Measurements from ENCODE around the gene WDFY3.
"Not testable (repeated sequence)": the region's sequence is repeated elsewhere in the genome, so short reads cannot be mapped to it uniquely, and the experiment has no call there.

The WDFY3 gene

GRCh38 chr4:84673475-84674240 lies 292.8 kb downstream of the WDFY3 start:
- peak; percentile 77 for DNase-seq (ENCODE audit: low read depth)

- DNase-seq (ENCODE audit: low read depth): no peak
These were observed 294.3 kb downstream of the WDFY3 start for GRCh38 chr4:84672177-84672576.

- no peak for DNase-seq (ENCODE audit: low read depth)
These were observed 297.3 kb downstream of the WDFY3 start for GRCh38 chr4:84669201-84669600.

GRCh38 chr4:84666439-84666838 lies 300.1 kb downstream of the WDFY3 start:
- no peak for DNase-seq (ENCODE audit: low read depth)

- DNase-seq (ENCODE audit: low read depth): not testable (repeated sequence)
These were observed 301.7 kb downstream of the WDFY3 start for GRCh38 chr4:84664767-84665166.

- no peak for DNase-seq (ENCODE audit: low read depth)
These were observed 305.1 kb downstream of the WDFY3 start for GRCh38 chr4:84661191-84661939.

- DNase-seq (ENCODE audit: low read depth): no peak
These were observed 305.9 kb downstream of the WDFY3 start for GRCh38 chr4:84660606-84661005.

GRCh38 chr4:84652478-84652877 lies 314.0 kb downstream of the WDFY3 start:
- no peak for DNase-seq (ENCODE audit: low read depth)

GRCh38 chr4:84651499-84651898 lies 315.0 kb downstream of the WDFY3 start:
- no peak for DNase-seq (ENCODE audit: low read depth)

- DNase-seq (ENCODE audit: low read depth): no peak
These were observed 317.4 kb downstream of the WDFY3 start for GRCh38 chr4:84648863-84649647.

GRCh38 chr4:84648178-84648577 lies 318.3 kb downstream of the WDFY3 start:
- DNase-seq (ENCODE audit: low read depth): no peak

- no peak for DNase-seq (ENCODE audit: low read depth)
These were observed 319.1 kb downstream of the WDFY3 start for GRCh38 chr4:84647312-84647884.

- no peak for DNase-seq (ENCODE audit: low read depth)
These were observed 322.4 kb downstream of the WDFY3 start for GRCh38 chr4:84644087-84644486.

GRCh38 chr4:84639145-84639544 lies 327.3 kb downstream of the WDFY3 start:
- DNase-seq (ENCODE audit: low read depth): no peak

- no peak for DNase-seq (ENCODE audit: low read depth)
These were observed 328.4 kb downstream of the WDFY3 start for GRCh38 chr4:84638092-84638491.

GRCh38 chr4:84634961-84635360 lies 331.5 kb downstream of the WDFY3 start:
- no peak for DNase-seq (ENCODE audit: low read depth)

- peak; percentile 55 for DNase-seq (ENCODE audit: low read depth)
These were observed 334.4 kb downstream of the WDFY3 start for GRCh38 chr4:84632092-84632491.

GRCh38 chr4:84631573-84631972 lies 334.9 kb downstream of the WDFY3 start:
- DNase-seq (ENCODE audit: low read depth): no peak

GRCh38 chr4:84626673-84627072 lies 339.8 kb downstream of the WDFY3 start:
- no peak for DNase-seq (ENCODE audit: low read depth)

- no peak for DNase-seq (ENCODE audit: low read depth)
These were observed 342.8 kb downstream of the WDFY3 start for GRCh38 chr4:84623661-84624060.

GRCh38 chr4:84622959-84623358 lies 343.5 kb downstream of the WDFY3 start:
- DNase-seq (ENCODE audit: low read depth): no peak

All from non-pigmented ciliary epithelial cell (primary cell).